GM18508 (cell line): ENCODE results near the gene TMEM259.

Source experiments
- ATAC-seq: cut with Tn5 transposase; IDR thresholded peaks from one replicate; pipeline ENCODE4 v1.9.1; 2021; ENCODE audit warnings: moderate number of reproducible peaks; ENCODE audit not compliant: insufficient read depth, unreplicated experiment

TMEM259 gene

GRCh38 chr19:1020868-1021425, at the start of gene TMEM259:
Gene TMEM259, minus strand, starts transcription at chr19:1021123. Its CDS starts 127 bp downstream, at chr19:1020996.
- ATAC-seq: peak; percentile 41

GRCh38 chr19:1070576-1070930, 49.6 kb upstream of the TMEM259 start:
- ATAC-seq: no peak

- ATAC-seq: no peak
These were observed 48.3 kb upstream of the TMEM259 start for GRCh38 chr19:1069009-1069779.

DNA sequence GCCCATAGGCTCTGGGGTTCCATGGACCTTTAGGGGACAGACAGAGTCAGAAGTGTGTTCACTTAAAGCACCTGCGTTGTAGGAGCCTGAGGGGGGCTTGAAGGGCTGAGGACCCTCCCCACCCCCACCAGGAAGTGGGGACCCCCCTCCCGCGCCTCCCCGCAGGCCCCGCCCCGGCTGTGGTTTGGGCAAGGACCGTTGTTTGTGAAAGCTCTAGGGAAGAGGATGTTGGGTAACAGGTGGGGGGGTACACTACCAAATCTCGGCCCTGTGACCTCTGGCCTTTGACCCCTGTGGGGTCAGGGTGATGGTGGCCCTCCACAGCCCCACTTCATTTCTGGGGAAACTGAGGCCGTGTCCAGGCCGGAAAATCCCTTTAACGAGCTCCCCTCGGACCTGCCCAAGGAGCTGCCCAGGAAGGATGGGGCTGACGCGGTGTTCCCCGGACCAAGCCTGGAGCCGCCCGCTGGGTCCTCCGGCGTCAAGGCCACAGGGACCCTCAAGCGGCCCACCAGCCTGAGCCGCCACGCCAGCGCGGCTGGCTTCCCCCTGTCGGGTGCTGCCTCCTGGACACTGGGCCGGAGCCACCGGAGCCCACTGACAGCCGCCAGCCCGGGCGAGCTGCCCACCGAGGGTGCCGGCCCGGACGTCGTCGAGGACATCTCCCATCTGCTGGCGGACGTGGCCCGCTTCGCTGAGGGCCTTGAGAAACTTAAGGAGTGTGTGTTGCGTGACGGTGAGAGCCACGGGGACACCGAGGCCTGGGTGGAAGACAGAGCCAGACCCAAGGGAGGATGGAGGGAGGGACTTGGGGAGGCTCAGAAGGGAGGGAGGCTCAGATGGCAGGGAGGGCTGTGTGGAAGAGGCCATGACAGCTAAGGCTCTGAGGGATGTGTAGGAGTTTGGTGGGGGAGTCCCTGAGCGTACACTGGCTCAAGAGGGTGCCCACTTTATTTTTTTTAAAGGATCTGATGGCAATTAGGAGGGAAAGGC, 47.4 kb upstream of the TMEM259 start:
- no peak for ATAC-seq

DNA sequence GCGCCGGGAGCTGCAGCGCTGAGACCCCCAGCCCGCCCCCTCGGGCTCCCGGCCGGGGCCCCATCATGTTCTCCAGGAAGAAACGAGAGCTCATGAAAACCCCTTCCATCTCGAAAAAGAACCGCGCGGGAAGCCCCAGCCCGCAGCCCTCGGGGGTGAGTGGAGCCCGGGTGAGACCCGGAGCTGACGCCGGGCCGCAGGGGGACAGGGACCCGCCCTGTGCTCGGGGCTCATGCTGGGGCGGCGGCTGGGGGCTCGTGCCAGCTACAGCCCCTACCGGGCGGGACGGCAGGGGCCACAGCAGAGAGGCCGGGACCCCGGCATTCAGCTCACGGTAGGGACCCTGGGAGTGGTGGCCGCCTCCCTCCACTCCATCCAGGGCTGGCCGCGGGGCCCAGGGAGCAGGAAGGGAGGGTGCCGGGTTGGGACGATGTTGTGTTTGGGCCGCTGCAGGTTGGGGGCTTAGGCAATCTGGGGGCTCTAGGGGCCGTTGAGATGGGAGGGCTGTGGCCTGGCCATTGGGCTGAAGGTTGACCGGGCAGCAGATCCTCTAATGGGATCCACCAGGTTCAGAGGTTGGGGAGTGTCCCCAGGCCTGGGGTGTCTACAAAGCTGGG, 46.5 kb upstream of the TMEM259 start:
- no peak for ATAC-seq

GRCh38 chr19:1066748-1067340, 45.9 kb upstream of the TMEM259 start, which contains the start of gene ARHGAP45:
Gene ARHGAP45, plus strand, starts transcription at chr19:1067167. Its CDS starts 239 bp downstream, at chr19:1067406.
- ATAC-seq: no peak

DNA sequence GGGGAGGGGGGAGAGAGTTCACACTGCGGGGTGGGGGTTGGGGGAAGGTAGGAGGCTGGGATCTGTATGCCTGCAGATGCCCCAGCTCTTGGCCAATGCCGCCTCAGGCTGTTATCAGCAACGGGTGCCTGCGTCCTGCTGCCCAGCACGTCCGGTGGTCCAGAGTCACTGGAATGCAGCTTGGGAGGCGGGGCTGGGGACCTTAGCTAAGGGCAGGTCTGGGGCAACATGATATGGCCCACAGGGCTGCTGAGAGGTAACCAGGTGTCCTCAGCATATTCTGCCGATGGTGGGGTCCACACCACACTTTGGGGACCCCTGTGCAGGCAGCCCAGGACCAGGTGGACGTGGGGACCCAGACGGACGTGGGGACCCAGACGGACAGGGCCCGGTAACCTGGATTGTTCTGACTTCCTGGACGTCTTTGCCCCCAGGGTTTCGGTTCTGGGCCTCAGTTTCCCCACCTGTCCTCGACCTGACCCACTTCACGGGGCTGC, 45.4 kb upstream of the TMEM259 start:
- no peak for ATAC-seq

DNA sequence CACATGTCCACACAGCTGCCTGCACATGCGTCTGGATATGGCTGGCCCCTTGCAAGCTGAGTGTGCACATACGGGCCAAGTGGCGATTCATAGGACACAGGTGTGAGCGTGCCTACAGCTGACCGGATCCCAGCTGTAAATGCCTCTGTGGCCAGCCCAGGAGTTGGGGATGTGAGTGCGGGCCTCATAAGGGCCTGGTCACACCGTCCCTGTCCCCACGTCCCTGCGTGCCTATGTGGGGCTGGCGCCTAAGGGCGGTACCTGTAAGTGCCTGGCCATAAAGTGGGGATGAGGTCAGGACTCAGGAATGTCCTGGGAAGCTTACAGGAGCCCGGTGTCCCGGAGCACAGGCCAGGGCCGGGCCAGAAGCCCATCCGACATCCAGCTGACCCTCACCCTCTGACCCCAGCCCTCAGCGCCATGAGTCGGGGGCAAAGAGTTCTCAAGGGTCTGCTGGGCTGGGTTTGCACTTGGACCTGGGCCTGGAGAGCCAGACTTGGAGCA, 44.7 kb upstream of the TMEM259 start:
- ATAC-seq: no peak

DNA sequence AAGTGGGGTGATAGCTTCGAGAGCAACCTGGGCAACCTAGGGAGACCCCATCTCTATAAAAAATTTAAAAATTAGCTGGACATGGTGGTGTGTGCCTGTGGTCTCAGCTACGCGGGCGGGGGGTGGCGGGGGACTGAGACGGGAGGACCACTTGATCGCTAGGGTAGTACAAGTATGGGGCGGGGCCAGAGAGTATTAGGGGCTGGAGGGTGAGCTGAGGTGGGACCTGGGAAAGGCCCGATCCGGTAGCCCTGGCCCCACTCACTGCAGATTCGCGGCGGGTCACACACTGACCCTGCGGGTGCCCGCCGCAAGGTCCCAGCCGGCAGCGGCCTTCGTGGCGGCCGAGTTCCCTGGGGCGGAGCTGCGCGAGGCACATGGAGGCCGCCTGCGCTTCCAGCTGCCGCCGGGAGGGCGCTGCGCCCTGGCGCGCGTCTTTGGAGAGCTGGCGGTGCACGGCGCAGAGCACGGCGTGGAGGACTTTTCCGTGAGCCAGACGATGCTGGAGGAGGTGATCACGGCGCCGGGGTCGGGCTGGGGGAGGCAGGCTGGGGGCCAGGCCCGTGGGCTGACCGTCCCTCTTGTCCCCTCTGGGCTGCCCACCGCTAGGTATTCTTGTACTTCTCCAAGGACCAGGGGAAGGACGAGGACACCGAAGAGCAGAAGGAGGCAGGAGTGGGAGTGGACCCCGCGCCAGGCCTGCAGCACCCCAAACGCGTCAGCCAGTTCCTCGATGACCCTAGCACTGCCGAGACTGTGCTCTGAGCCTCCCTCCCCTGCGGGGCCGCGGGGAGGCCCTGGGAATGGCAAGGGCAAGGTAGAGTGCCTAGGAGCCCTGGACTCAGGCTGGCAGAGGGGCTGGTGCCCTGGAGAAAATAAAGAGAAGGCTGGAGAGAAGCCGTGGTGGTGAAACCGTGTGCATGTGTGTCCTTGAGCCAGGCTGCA, 44.0 kb upstream of the TMEM259 start:
- ATAC-seq: no peak

DNA sequence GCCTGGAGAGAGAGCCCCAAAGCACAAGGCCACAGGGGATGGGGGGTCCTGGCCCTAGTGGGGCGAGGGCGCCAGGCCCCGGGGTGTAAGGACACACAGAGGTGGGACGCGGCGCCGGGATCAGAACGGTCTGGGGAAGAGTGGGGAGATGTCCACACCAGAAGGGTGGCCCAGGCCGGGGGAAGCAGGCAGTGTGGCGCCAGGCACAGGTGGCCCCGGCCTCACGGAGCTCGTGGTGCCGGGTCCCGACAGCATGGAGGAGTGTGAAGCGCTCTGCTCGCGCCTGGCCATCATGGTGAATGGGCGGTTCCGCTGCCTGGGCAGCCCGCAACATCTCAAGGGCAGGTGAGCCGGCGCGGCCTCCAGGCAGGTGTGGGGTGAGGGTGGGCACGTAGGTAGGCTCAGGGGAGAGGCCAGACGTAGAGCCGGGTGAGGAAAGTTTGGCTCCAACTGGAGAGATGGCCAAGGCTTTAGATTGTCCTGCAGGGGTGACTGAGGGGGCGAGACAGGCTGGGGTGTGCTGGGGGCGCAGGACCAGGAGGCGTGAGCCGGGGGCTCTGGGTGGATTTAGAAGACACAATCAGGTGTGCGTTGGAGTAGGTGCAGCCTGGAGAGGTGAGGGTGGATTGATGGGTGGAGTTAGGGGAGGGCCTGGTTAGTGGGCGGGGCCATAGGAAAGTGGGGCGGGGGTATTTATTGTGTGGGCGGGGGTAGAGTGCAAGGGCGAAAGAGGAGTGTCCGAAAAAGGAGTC, 43.2 kb upstream of the TMEM259 start:
- no peak for ATAC-seq

GRCh38 chr19:1063030-1063908, 42.3 kb upstream of the TMEM259 start:
- ATAC-seq: no peak

- no peak for ATAC-seq
These were observed 41.6 kb upstream of the TMEM259 start for GRCh38 chr19:1062387-1063029.

DNA sequence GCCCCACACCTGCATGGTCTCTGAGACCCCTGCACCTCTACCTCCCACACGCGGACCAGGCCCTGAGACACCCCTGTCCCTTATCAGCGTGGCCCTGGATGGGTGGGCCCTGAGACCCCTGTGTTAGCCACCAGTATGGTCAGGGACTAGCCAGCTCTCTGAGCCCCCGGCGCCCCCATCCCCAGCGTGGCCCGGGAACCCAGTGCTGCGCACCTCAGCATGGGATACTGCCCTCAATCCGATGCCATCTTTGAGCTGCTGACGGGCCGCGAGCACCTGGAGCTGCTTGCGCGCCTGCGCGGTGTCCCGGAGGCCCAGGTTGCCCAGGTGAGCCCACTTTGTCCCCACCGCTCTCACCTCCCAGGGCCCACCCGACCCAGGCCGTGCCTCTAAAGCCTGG, 41.1 kb upstream of the TMEM259 start:
- no peak for ATAC-seq

- no peak for ATAC-seq
These were observed 39.8 kb upstream of the TMEM259 start for GRCh38 chr19:1060689-1061088.

DNA sequence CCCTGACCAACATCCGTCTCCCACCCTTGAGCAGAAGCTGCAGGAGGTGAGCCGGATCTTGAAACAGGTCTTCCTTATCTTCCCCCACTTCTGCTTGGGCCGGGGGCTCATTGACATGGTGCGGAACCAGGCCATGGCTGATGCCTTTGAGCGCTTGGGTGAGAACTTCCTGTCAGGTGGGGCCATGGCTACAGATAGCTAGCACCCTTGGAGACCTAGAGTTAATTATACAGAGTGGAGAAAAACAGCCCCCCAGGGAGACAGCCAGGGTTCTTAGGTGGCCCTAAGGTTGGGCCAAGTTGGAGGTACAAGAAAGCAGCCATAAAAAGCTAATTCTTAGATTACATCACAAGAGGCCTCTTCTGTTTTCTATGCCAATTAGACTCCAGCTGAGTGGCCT, 37.2 kb upstream of the TMEM259 start:
- ATAC-seq: no peak

DNA sequence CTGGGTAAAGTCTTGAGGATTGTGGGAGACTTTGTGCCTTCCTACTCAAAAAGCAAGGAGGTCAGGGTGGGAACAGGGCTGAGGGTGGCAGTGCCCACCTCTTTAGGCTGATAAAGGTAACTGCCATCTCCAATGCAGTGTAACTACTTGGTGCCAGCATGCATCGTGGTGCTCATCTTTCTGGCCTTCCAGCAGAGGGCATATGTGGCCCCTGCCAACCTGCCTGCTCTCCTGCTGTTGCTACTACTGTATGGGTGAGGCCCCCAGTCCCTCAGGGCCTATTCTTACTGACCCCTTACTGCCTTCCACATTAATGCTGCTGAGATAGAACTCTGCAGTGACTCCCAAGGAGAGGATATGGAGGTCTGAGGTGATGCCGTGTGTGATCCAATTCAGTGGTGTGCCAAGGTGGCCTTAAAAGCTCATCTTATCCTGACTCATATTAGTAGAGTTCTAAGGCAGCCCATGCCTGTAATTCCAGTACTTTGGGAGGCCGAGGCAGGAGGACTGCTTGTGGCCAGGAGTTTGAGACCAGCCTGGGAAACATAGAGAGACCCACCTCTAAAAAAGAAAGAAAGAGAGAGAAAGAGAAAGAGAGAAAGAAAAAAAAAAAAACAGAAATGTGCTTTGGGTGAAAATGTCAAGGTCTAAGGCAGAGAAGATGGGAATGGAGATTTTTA, 36.4 kb upstream of the TMEM259 start:
- no peak for ATAC-seq
